ENCODE results near the gene RBFA. TPM values are rescaled to one million over a fixed set of nuclear protein-coding genes. Genes with fewer than 3 reads are reported as not detected.
"Not testable (repeated sequence)": the region's sequence is repeated elsewhere in the genome, so short reads cannot be mapped to it uniquely, and the experiment has no call there.

Gene RBFA
- 26.6 TPM for polyA plus RNA-seq (2013, experiment 1 of 2; ENCODE audit: insufficient read length)
- polyA plus RNA-seq (2013, experiment 2 of 2; ENCODE audit: insufficient read length) = 27.2 TPM

- peak; percentile 98 for DNase-seq
These were observed at the start of gene RBFA for GRCh38 chr18:80034068-80034851. Gene RBFA (plus strand): TSS chr18:80034434. CDS start chr18:80034496, 62 bp downstream.

- DNase-seq = no peak
These were observed 49.1 kb upstream of the RBFA start for GRCh38 chr18:79985172-79985571.

GRCh38 chr18:79986726-79987125, 47.5 kb upstream of the RBFA start:
- DNase-seq = no peak

- DNase-seq = no peak
These were observed 46.7 kb upstream of the RBFA start for GRCh38 chr18:79987566-79987965.

GRCh38 chr18:79988071-79988450, 46.2 kb upstream of the RBFA start:
- DNase-seq = peak; percentile 36

- peak; percentile 86 for DNase-seq
These were observed 45.6 kb upstream of the RBFA start, which contains the start of gene TXNL4A for GRCh38 chr18:79988451-79989194. Gene TXNL4A (minus strand): TSS chr18:79988563. CDS start chr18:79988392, 171 bp downstream.

- no peak for DNase-seq
These were observed 45.1 kb upstream of the RBFA start for GRCh38 chr18:79989195-79989497.

GRCh38 chr18:79991494-79991893, 42.7 kb upstream of the RBFA start:
- no peak for DNase-seq

- not testable (repeated sequence) for DNase-seq
These were observed 34.5 kb upstream of the RBFA start for GRCh38 chr18:79999701-80000100.

- no peak for DNase-seq
These were observed 33.4 kb upstream of the RBFA start for GRCh38 chr18:80000877-80001276.

GRCh38 chr18:80002468-80002867, 31.8 kb upstream of the RBFA start:
- no peak for DNase-seq

GRCh38 chr18:80004600-80005342, 29.5 kb upstream of the RBFA start:
- DNase-seq = no peak

GRCh38 chr18:80006724-80007123, 27.5 kb upstream of the RBFA start:
- DNase-seq = no peak

- DNase-seq = peak; percentile 90
These were observed 24.3 kb upstream of the RBFA start for GRCh38 chr18:80009661-80010550.

- no peak for DNase-seq
These were observed 23.7 kb upstream of the RBFA start for GRCh38 chr18:80010551-80010906.

GRCh38 chr18:80011496-80012137, 22.6 kb upstream of the RBFA start:
- not testable (repeated sequence) for DNase-seq

GRCh38 chr18:80012714-80013113, 21.5 kb upstream of the RBFA start:
- DNase-seq = no peak

GRCh38 chr18:80022613-80023012, 11.6 kb upstream of the RBFA start:
- DNase-seq = peak; percentile 14

GRCh38 chr18:80023173-80023572, 11.1 kb upstream of the RBFA start:
- no peak for DNase-seq

GRCh38 chr18:80026363-80026762, 7.9 kb upstream of the RBFA start:
- DNase-seq = no peak

- peak; percentile 61 for DNase-seq
These were observed 6.5 kb upstream of the RBFA start for GRCh38 chr18:80027719-80028118.

- DNase-seq = no peak
These were observed 4.5 kb upstream of the RBFA start for GRCh38 chr18:80029690-80030089.

Measured in fibroblast of skin of abdomen (primary cell).